ENCODE results near the gene MLN. TPM values are rescaled to one million over a fixed set of nuclear protein-coding genes. Genes with fewer than 3 reads are reported as not detected.

MLN gene
- total and polyA plus RNA-seq, 2 experiments from 2014 or later, result not detected

GRCh38 chr6:33826537-33826936 lies 22.7 kb upstream of the MLN start:
- H2AFZ ChIP-seq, result no peak overlapping the region
- no peaks in the 10 kb centered on the region for H3K79me2 ChIP-seq (replicated peaks; ENCODE audit: insufficient read depth)
- DNase-seq (ENCODE audit: low spot score) (no peak), ATAC-seq (peak; percentile 8; the same call in 1 of the 3 replicates)
- H3K27me3 Mint-ChIP-seq (ENCODE audit: insufficient read depth, low read depth, poor library complexity), result peaks cover 31% of the 10 kb centered on the region
- H3K27me3 ChIP-seq (ENCODE audit: insufficient read depth), result no peaks in the 10 kb centered on the region
- peaks cover 44% of the 10 kb centered on the region for H3K4me1 Mint-ChIP-seq
- H4K20me1 ChIP-seq (replicated peaks; ENCODE audit: insufficient read depth), result no peaks in the 10 kb centered on the region
- no peak overlapping the region for H3K27ac Mint-ChIP-seq
- no peaks in the 10 kb centered on the region for H3K36me3 ChIP-seq (ENCODE audit: insufficient read depth)
- H3F3A ChIP-seq (replicated peaks; ENCODE audit: low read depth), result peaks cover 3% of the 10 kb centered on the region; the same call in 1 of the 2 replicates
- H3K36me3 Mint-ChIP-seq (ENCODE audit: low read depth), result no peaks in the 10 kb centered on the region; the same call in 2 of the 3 replicates
- H3K27ac ChIP-seq (ENCODE audit: low read depth), result no peak overlapping the region
- TF ChIP-seq CTCF (conservative IDR thresholded peaks at IDR 0.05; ENCODE audit: low read depth in 2 of 2) (peak; percentile 15 to 58; a peak in 2 of 4 replicates), JUNB (IDR thresholded peaks at IDR 0.05; ENCODE audit: unreplicated experiment) (no peak)
- H3K9me3 Mint-ChIP-seq, result no peaks in the 10 kb centered on the region
- H3K4me2 ChIP-seq, result no peak overlapping the region
- H3K4me3 ChIP-seq, result no peak overlapping the region
- H3K4me3 Mint-ChIP-seq, result no peak overlapping the region
- peaks cover 6% of the 10 kb centered on the region; the same call in 1 of the 2 replicates for H3K9me2 ChIP-seq (ENCODE audit: insufficient read depth)
- peaks cover 16% of the 10 kb centered on the region; the same call in 1 of the 2 replicates for H3K4me1 ChIP-seq (ENCODE audit: insufficient read depth)

GRCh38 chr6:33824461-33825154 lies 20.8 kb upstream of the MLN start:
- no peak overlapping the region for H3K4me3 Mint-ChIP-seq
- Histone ChIP-seq H3K27ac (ENCODE audit: low read depth) (no peak overlapping the region), H3F3A (replicated peaks; ENCODE audit: low read depth) (peaks cover 3% of the 10 kb centered on the region; the same call in 1 of the 2 replicates), H3K4me2 (no peak overlapping the region), H3K9me2 (ENCODE audit: insufficient read depth) (peaks cover 6% of the 10 kb centered on the region; the same call in 1 of the 2 replicates), H3K79me2 (replicated peaks; ENCODE audit: insufficient read depth) (no peaks in the 10 kb centered on the region), H3K4me1 (ENCODE audit: insufficient read depth) (peaks cover 16% of the 10 kb centered on the region; the same call in 1 of the 2 replicates), H3K36me3 (ENCODE audit: insufficient read depth) (no peaks in the 10 kb centered on the region), H3K27me3 (ENCODE audit: insufficient read depth) (no peaks in the 10 kb centered on the region), H2AFZ (0 out of 2 replicates have a peak overlapping the region, but pooled peaks have one; percentile 20), H4K20me1 (replicated peaks; ENCODE audit: insufficient read depth) (no peaks in the 10 kb centered on the region), H3K4me3 (no peak overlapping the region)
- no peak for TF ChIP-seq EZH2phosphoT487 (IDR thresholded peaks at IDR 0.05; ENCODE audit: unreplicated experiment)
- TF ChIP-seq EZH2 (IDR thresholded peaks at IDR 0.05; ENCODE audit: low read depth, unreplicated experiment), result no peak
- H3K27ac Mint-ChIP-seq, result no peak overlapping the region
- no peaks in the 10 kb centered on the region; the same call in 2 of the 3 replicates for H3K36me3 Mint-ChIP-seq (ENCODE audit: low read depth)
- peak; percentile 5; the same call in 1 of the 3 replicates for ATAC-seq
- no peak for DNase-seq (ENCODE audit: low spot score)
- no peaks in the 10 kb centered on the region for H3K9me3 Mint-ChIP-seq
- peaks cover 36% of the 10 kb centered on the region for H3K4me1 Mint-ChIP-seq
- peaks cover 24% of the 10 kb centered on the region for H3K27me3 Mint-ChIP-seq (ENCODE audit: insufficient read depth, low read depth, poor library complexity)

- Mint-ChIP-seq H3K4me1 (peaks cover 33% of the 10 kb centered on the region), H3K4me3 (no peak overlapping the region), H3K9me3 (no peaks in the 10 kb centered on the region), H3K27me3 (ENCODE audit: insufficient read depth, low read depth, poor library complexity) (peaks cover 19% of the 10 kb centered on the region), H3K36me3 (ENCODE audit: low read depth) (no peaks in the 10 kb centered on the region; the same call in 2 of the 3 replicates), H3K27ac (no peak overlapping the region)
- Histone ChIP-seq H3K36me3 (ENCODE audit: insufficient read depth) (no peaks in the 10 kb centered on the region), H3K4me2 (no peak overlapping the region), H3F3A (replicated peaks; ENCODE audit: low read depth) (peaks cover 3% of the 10 kb centered on the region; the same call in 1 of the 2 replicates), H4K20me1 (replicated peaks; ENCODE audit: insufficient read depth) (no peaks in the 10 kb centered on the region), H3K79me2 (replicated peaks; ENCODE audit: insufficient read depth) (no peaks in the 10 kb centered on the region), H3K4me3 (no peak overlapping the region), H3K27ac (ENCODE audit: low read depth) (no peak overlapping the region), H3K4me1 (ENCODE audit: insufficient read depth) (peaks cover 12% of the 10 kb centered on the region; the same call in 1 of the 2 replicates), H2AFZ (no peak overlapping the region), H3K27me3 (ENCODE audit: insufficient read depth) (no peaks in the 10 kb centered on the region), H3K9me2 (ENCODE audit: insufficient read depth) (peaks cover 6% of the 10 kb centered on the region; the same call in 1 of the 2 replicates)
- no peak for ATAC-seq
- no peak for DNase-seq (ENCODE audit: low spot score)
- TF ChIP-seq CREB1 (CRISPR knock-in tag; IDR thresholded peaks at IDR 0.05; ENCODE audit: low read depth), result no peak
- TF ChIP-seq ZNF114 (CRISPR knock-in tag; IDR thresholded peaks at IDR 0.05), result no peak
- no peak for TF ChIP-seq NANOG (IDR thresholded peaks at IDR 0.05; ENCODE audit: borderline replicate concordance)
- TF ChIP-seq EZH2 (IDR thresholded peaks at IDR 0.05; ENCODE audit: low read depth, unreplicated experiment), result no peak
- no peak for TF ChIP-seq REST (IDR thresholded peaks at IDR 0.05; ENCODE audit: unreplicated experiment)
Measured at GRCh38 chr6:33823806-33824205, 20.0 kb upstream of the MLN start.
